ENCODE results near the gene TLE6.

- no peak for TF ChIP-seq EZH2 (IDR thresholded peaks at IDR 0.05; ENCODE audit: borderline replicate concordance, low read depth, low read length, severe bottlenecking)
- TF ChIP-seq, protein P1, sequence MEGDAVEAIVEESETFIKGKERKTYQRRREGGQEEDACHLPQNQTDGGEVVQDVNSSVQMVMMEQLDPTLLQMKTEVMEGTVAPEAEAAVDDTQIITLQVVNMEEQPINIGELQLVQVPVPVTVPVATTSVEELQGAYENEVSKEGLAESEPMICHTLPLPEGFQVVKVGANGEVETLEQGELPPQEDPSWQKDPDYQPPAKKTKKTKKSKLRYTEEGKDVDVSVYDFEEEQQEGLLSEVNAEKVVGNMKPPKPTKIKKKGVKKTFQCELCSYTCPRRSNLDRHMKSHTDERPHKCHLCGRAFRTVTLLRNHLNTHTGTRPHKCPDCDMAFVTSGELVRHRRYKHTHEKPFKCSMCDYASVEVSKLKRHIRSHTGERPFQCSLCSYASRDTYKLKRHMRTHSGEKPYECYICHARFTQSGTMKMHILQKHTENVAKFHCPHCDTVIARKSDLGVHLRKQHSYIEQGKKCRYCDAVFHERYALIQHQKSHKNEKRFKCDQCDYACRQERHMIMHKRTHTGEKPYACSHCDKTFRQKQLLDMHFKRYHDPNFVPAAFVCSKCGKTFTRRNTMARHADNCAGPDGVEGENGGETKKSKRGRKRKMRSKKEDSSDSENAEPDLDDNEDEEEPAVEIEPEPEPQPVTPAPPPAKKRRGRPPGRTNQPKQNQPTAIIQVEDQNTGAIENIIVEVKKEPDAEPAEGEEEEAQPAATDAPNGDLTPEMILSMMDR (IDR thresholded peaks at IDR 0.05; ENCODE audit: borderline replicate concordance, extremely low read depth, low read length, poor library complexity, severe bottlenecking), result no peak
Measured at GRCh38 chr19:2978166-2978767, 903 bp downstream of the TLE6 start.
